ENCODE data around the gene PIAS2.

PIAS2 gene

GRCh38 chr18:46789088-46789487 lies 128.2 kb downstream of the PIAS2 start:
- no peak for TF ChIP-seq CTCF (IDR thresholded peaks at IDR 0.05)

GRCh38 chr18:46787674-46788073 lies 129.6 kb downstream of the PIAS2 start:
- H3K36me3 ChIP-seq: no peaks in the 10 kb centered on the region
- TF ChIP-seq CTCF (IDR thresholded peaks at IDR 0.05): no peak

More at GRCh38 chr18:46789088-46789487, 128.2 kb downstream of the PIAS2 start:
- Histone ChIP-seq H3K36me3 (no peaks in the 10 kb centered on the region), H3K9me3 (no peaks in the 10 kb centered on the region), H3K4me3 (ENCODE audit: low read depth in 1 of 2, low read length in 1 of 2) (no peak overlapping the region), H3K4me1 (ENCODE audit: control insufficient read depth in 1 of 2, insufficient read depth in 1 of 2, low read depth in 1 of 2, low read length in 1 of 2) (no peaks in the 10 kb centered on the region), H3K27me3 (no peaks in the 10 kb centered on the region), H3K27ac (no peak overlapping the region)

GRCh38 chr18:46772357-46772756 lies 144.9 kb downstream of the PIAS2 start:
- no peaks in the 10 kb centered on the region for H3K4me1 ChIP-seq (ENCODE audit: control insufficient read depth in 1 of 2, insufficient read depth in 1 of 2, low read depth in 1 of 2, low read length in 1 of 2)
- no peaks in the 10 kb centered on the region for H3K36me3 ChIP-seq
- H3K4me3 ChIP-seq (ENCODE audit: low read depth in 1 of 2, low read length in 1 of 2): no peak overlapping the region
- peaks cover under 1% of the 10 kb centered on the region for H3K27me3 ChIP-seq
- no peak for TF ChIP-seq CTCF (IDR thresholded peaks at IDR 0.05)
- no peak overlapping the region for H3K27ac ChIP-seq
- H3K9me3 ChIP-seq: no peaks in the 10 kb centered on the region

More at GRCh38 chr18:46787674-46788073, 129.6 kb downstream of the PIAS2 start:
- H3K4me1 ChIP-seq (ENCODE audit: control insufficient read depth in 1 of 2, insufficient read depth in 1 of 2, low read depth in 1 of 2, low read length in 1 of 2): no peaks in the 10 kb centered on the region
- no peaks in the 10 kb centered on the region for H3K9me3 ChIP-seq
- H3K27ac ChIP-seq: no peak overlapping the region
- no peak overlapping the region for H3K4me3 ChIP-seq (ENCODE audit: low read depth in 1 of 2, low read length in 1 of 2)
- no peaks in the 10 kb centered on the region for H3K27me3 ChIP-seq

- Histone ChIP-seq H3K36me3 (no peaks in the 10 kb centered on the region), H3K4me3 (ENCODE audit: low read depth in 1 of 2, low read length in 1 of 2) (no peak overlapping the region), H3K27ac (no peak overlapping the region), H3K4me1 (ENCODE audit: control insufficient read depth in 1 of 2, insufficient read depth in 1 of 2, low read depth in 1 of 2, low read length in 1 of 2) (no peaks in the 10 kb centered on the region), H3K9me3 (no peaks in the 10 kb centered on the region), H3K27me3 (peaks cover 7% of the 10 kb centered on the region)
- no peak for TF ChIP-seq CTCF (IDR thresholded peaks at IDR 0.05)
These were observed 146.2 kb downstream of the PIAS2 start for GRCh38 chr18:46771141-46771540.

- no peaks in the 10 kb centered on the region for H3K4me1 ChIP-seq (ENCODE audit: control insufficient read depth in 1 of 2, insufficient read depth in 1 of 2, low read depth in 1 of 2, low read length in 1 of 2)
- H3K4me3 ChIP-seq (ENCODE audit: low read depth in 1 of 2, low read length in 1 of 2): no peak overlapping the region
- TF ChIP-seq CTCF (IDR thresholded peaks at IDR 0.05): no peak
- H3K36me3 ChIP-seq: no peaks in the 10 kb centered on the region
- no peaks in the 10 kb centered on the region for H3K9me3 ChIP-seq
- peaks cover 9% of the 10 kb centered on the region for H3K27me3 ChIP-seq
- H3K27ac ChIP-seq: no peak overlapping the region
These were observed 146.6 kb downstream of the PIAS2 start for GRCh38 chr18:46770708-46771107.

Data from neutrophil (primary cell).